ENCODE results near the gene ECPAS.
"Not testable (repeated sequence)": the region's sequence is repeated elsewhere in the genome, so short reads cannot be mapped to it uniquely, and the experiment has no call there.

ECPAS gene

GRCh38 chr9:111511581-111511980, 27.4 kb upstream of the ECPAS start:
- not testable (repeated sequence) for H3K27ac ChIP-seq (ENCODE audit: low read length); H3K27me3 ChIP-seq (ENCODE audit: low read depth, low read length); H3K9me3 ChIP-seq (ENCODE audit: control insufficient read depth in 1 of 2, low read length in 2 of 2); H3K36me3 ChIP-seq (ENCODE audit: control insufficient read depth in 1 of 2, insufficient read depth in 2 of 2, low read length in 2 of 2); H3K4me3 ChIP-seq (ENCODE audit: low read depth in 1 of 2, low read length in 2 of 2); H3K4me1 ChIP-seq (ENCODE audit: control insufficient read depth in 1 of 2, insufficient read depth in 2 of 2, low read length in 2 of 2)

- H3K27ac ChIP-seq (ENCODE audit: low read length), result no peak overlapping the region
- H3K27me3 ChIP-seq (ENCODE audit: low read depth, low read length), result no peaks in the 10 kb centered on the region
- H3K4me1 ChIP-seq (ENCODE audit: control insufficient read depth in 1 of 2, insufficient read depth in 2 of 2, low read length in 2 of 2), result no peaks in the 10 kb centered on the region
- no peak overlapping the region for H3K4me3 ChIP-seq (ENCODE audit: low read depth in 1 of 2, low read length in 2 of 2)
- H3K36me3 ChIP-seq (ENCODE audit: control insufficient read depth in 1 of 2, insufficient read depth in 2 of 2, low read length in 2 of 2), result no peaks in the 10 kb centered on the region
- peaks cover 0 to 2% of the 10 kb centered on the region in 2 donors for H3K9me3 ChIP-seq (ENCODE audit: control insufficient read depth in 1 of 2, low read length in 2 of 2)
These were observed 18.3 kb upstream of the ECPAS start for GRCh38 chr9:111502506-111502905.

GRCh38 chr9:111501648-111502047, 17.5 kb upstream of the ECPAS start:
- Histone ChIP-seq H3K27ac (ENCODE audit: low read length) (no peak overlapping the region), H3K4me1 (ENCODE audit: control insufficient read depth in 1 of 2, insufficient read depth in 2 of 2, low read length in 2 of 2) (no peaks in the 10 kb centered on the region), H3K36me3 (ENCODE audit: control insufficient read depth in 1 of 2, insufficient read depth in 2 of 2, low read length in 2 of 2) (no peaks in the 10 kb centered on the region), H3K4me3 (ENCODE audit: low read depth in 1 of 2, low read length in 2 of 2) (no peak overlapping the region), H3K9me3 (ENCODE audit: control insufficient read depth in 1 of 2, low read length in 2 of 2) (peaks cover 0 to 2% of the 10 kb centered on the region in 2 donors), H3K27me3 (ENCODE audit: low read depth, low read length) (no peaks in the 10 kb centered on the region)

GRCh38 chr9:111501005-111501562, 16.9 kb upstream of the ECPAS start:
- Histone ChIP-seq H3K36me3 (ENCODE audit: control insufficient read depth in 1 of 2, insufficient read depth in 2 of 2, low read length in 2 of 2) (no peaks in the 10 kb centered on the region), H3K4me3 (ENCODE audit: low read depth in 1 of 2, low read length in 2 of 2) (no peak overlapping the region), H3K9me3 (ENCODE audit: control insufficient read depth in 1 of 2, low read length in 2 of 2) (peaks cover 0 to 2% of the 10 kb centered on the region in 2 donors), H3K4me1 (ENCODE audit: control insufficient read depth in 1 of 2, insufficient read depth in 2 of 2, low read length in 2 of 2) (no peaks in the 10 kb centered on the region), H3K27ac (ENCODE audit: low read length) (no peak overlapping the region), H3K27me3 (ENCODE audit: low read depth, low read length) (no peaks in the 10 kb centered on the region)

- not testable (repeated sequence) for H3K27me3 ChIP-seq (ENCODE audit: low read depth, low read length); H3K36me3 ChIP-seq (ENCODE audit: control insufficient read depth in 1 of 2, insufficient read depth in 2 of 2, low read length in 2 of 2); H3K4me3 ChIP-seq (ENCODE audit: low read depth in 1 of 2, low read length in 2 of 2); H3K4me1 ChIP-seq (ENCODE audit: control insufficient read depth in 1 of 2, insufficient read depth in 2 of 2, low read length in 2 of 2); H3K27ac ChIP-seq (ENCODE audit: low read length); H3K9me3 ChIP-seq (ENCODE audit: control insufficient read depth in 1 of 2, low read length in 2 of 2)
These were observed 13.0 kb upstream of the ECPAS start for GRCh38 chr9:111497196-111497595.

- Histone ChIP-seq H3K36me3 (ENCODE audit: control insufficient read depth in 1 of 2, insufficient read depth in 2 of 2, low read length in 2 of 2) (peaks cover 0 to 7% of the 10 kb centered on the region in 2 donors), H3K9me3 (ENCODE audit: control insufficient read depth in 1 of 2, low read length in 2 of 2) (no peaks in the 10 kb centered on the region), H3K4me3 (ENCODE audit: low read depth in 1 of 2, low read length in 2 of 2) (peak overlapping the region; percentile 68 to 78), H3K27me3 (ENCODE audit: low read depth, low read length) (no peaks in the 10 kb centered on the region), H3K4me1 (ENCODE audit: control insufficient read depth in 1 of 2, insufficient read depth in 2 of 2, low read length in 2 of 2) (peaks cover 5 to 6% of the 10 kb centered on the region in 2 donors), H3K27ac (ENCODE audit: low read length) (peak overlapping the region; percentile 71)
These were observed 350 bp upstream of the ECPAS start for GRCh38 chr9:111484572-111484894.

GRCh38 chr9:111483439-111483857, 735 bp downstream of the ECPAS start:
- H3K27me3 ChIP-seq (ENCODE audit: low read depth, low read length), result no peaks in the 10 kb centered on the region
- peak overlapping the region in 1 of 2 donors; percentile 95 for H3K4me3 ChIP-seq (ENCODE audit: low read depth in 1 of 2, low read length in 2 of 2)
- H3K9me3 ChIP-seq (ENCODE audit: control insufficient read depth in 1 of 2, low read length in 2 of 2), result no peaks in the 10 kb centered on the region
- peaks cover 0 to 7% of the 10 kb centered on the region in 2 donors for H3K36me3 ChIP-seq (ENCODE audit: control insufficient read depth in 1 of 2, insufficient read depth in 2 of 2, low read length in 2 of 2)
- H3K27ac ChIP-seq (ENCODE audit: low read length), result no peak overlapping the region
- H3K4me1 ChIP-seq (ENCODE audit: control insufficient read depth in 1 of 2, insufficient read depth in 2 of 2, low read length in 2 of 2), result peaks cover 5 to 6% of the 10 kb centered on the region in 2 donors

- Histone ChIP-seq H3K27me3 (ENCODE audit: low read depth, low read length) (no peaks in the 10 kb centered on the region), H3K27ac (ENCODE audit: low read length) (peak overlapping the region; percentile 85), H3K36me3 (ENCODE audit: control insufficient read depth in 1 of 2, insufficient read depth in 2 of 2, low read length in 2 of 2) (peaks cover 0 to 7% of the 10 kb centered on the region in 2 donors)
These were observed 1.3 kb downstream of the ECPAS start for GRCh38 chr9:111482694-111483438.

GRCh38 chr9:111481885-111482636, 2.1 kb downstream of the ECPAS start:
- H3K4me1 ChIP-seq (ENCODE audit: control insufficient read depth in 1 of 2, insufficient read depth in 2 of 2, low read length in 2 of 2), result peaks cover 5 to 6% of the 10 kb centered on the region in 2 donors
- peak overlapping the region; percentile 72 to 95 for H3K4me3 ChIP-seq (ENCODE audit: low read depth in 1 of 2, low read length in 2 of 2)
- H3K27me3 ChIP-seq (ENCODE audit: low read depth, low read length), result no peaks in the 10 kb centered on the region
- no peaks in the 10 kb centered on the region for H3K9me3 ChIP-seq (ENCODE audit: control insufficient read depth in 1 of 2, low read length in 2 of 2)
- peak overlapping the region; percentile 85 for H3K27ac ChIP-seq (ENCODE audit: low read length)
- peaks cover 0 to 7% of the 10 kb centered on the region in 2 donors for H3K36me3 ChIP-seq (ENCODE audit: control insufficient read depth in 1 of 2, insufficient read depth in 2 of 2, low read length in 2 of 2)

More at GRCh38 chr9:111482694-111483438, 1.3 kb downstream of the ECPAS start:
- Histone ChIP-seq H3K4me1 (ENCODE audit: control insufficient read depth in 1 of 2, insufficient read depth in 2 of 2, low read length in 2 of 2) (peaks cover 5 to 6% of the 10 kb centered on the region in 2 donors), H3K9me3 (ENCODE audit: control insufficient read depth in 1 of 2, low read length in 2 of 2) (no peaks in the 10 kb centered on the region), H3K4me3 (ENCODE audit: low read depth in 1 of 2, low read length in 2 of 2) (peak overlapping the region; percentile 72 to 95)

- H3K4me1 ChIP-seq (ENCODE audit: control insufficient read depth in 1 of 2, insufficient read depth in 2 of 2, low read length in 2 of 2), result peaks cover 5 to 11% of the 10 kb centered on the region in 2 donors
These were observed 6.5 kb downstream of the ECPAS start for GRCh38 chr9:111477677-111478076.

GRCh38 chr9:111475195-111475594, 9.0 kb downstream of the ECPAS start:
- Histone ChIP-seq H3K27ac (ENCODE audit: low read length) (no peak overlapping the region), H3K4me1 (ENCODE audit: control insufficient read depth in 1 of 2, insufficient read depth in 2 of 2, low read length in 2 of 2) (peaks cover 0 to 16% of the 10 kb centered on the region in 2 donors)

More at GRCh38 chr9:111477677-111478076, 6.5 kb downstream of the ECPAS start:
- no peak overlapping the region for H3K27ac ChIP-seq (ENCODE audit: low read length)
- no peaks in the 10 kb centered on the region for H3K9me3 ChIP-seq (ENCODE audit: control insufficient read depth in 1 of 2, low read length in 2 of 2)
- no peak overlapping the region for H3K4me3 ChIP-seq (ENCODE audit: low read depth in 1 of 2, low read length in 2 of 2)
- no peaks in the 10 kb centered on the region for H3K27me3 ChIP-seq (ENCODE audit: low read depth, low read length)
- H3K36me3 ChIP-seq (ENCODE audit: control insufficient read depth in 1 of 2, insufficient read depth in 2 of 2, low read length in 2 of 2), result peaks cover 0 to 3% of the 10 kb centered on the region in 2 donors

More at GRCh38 chr9:111475195-111475594, 9.0 kb downstream of the ECPAS start:
- Histone ChIP-seq H3K4me3 (ENCODE audit: low read depth in 1 of 2, low read length in 2 of 2) (no peak overlapping the region), H3K36me3 (ENCODE audit: control insufficient read depth in 1 of 2, insufficient read depth in 2 of 2, low read length in 2 of 2) (no peaks in the 10 kb centered on the region), H3K27me3 (ENCODE audit: low read depth, low read length) (no peaks in the 10 kb centered on the region), H3K9me3 (ENCODE audit: control insufficient read depth in 1 of 2, low read length in 2 of 2) (no peaks in the 10 kb centered on the region)

Data from muscle layer of duodenum (tissue), 2 donors.